HCT116 (cell line): ENCODE measurements around the gene NAT9. TPM values are rescaled to one million over a fixed set of nuclear protein-coding genes. Genes with fewer than 3 reads are reported as not detected.

Experiments used
- ATAC-seq: fragments of 200-7000 bp; cut with Tn5 transposase; 2 replicates; pipeline ENCODE4 v1.9.1; 2020; ENCODE audit warnings: mild to moderate bottlenecking, moderate library complexity
- BruUV-seq: library from RNA; stranded (reverse); fragments of 400-500 nt; replicated peaks from 2 replicates; lab custom pipeline; 2021; lab: Mats Ljungman, UMichigan
- CTCF ChIA-PET: fragments of 300-600 bp; sonication (Branson Sonifier 250); formaldehyde crosslinking; loops from one replicate; lab custom pipeline; 2021; ENCODE audit warnings: antibody characterized with exemption; lab: Charles Lee
- POLR2A ChIA-PET: fragments of 300-600, 350-600 bp; sonication (Branson Sonifier 250); formaldehyde crosslinking; loops from one replicate; lab custom pipeline; 2021; ENCODE audit warnings: antibody characterized with exemption; lab: Charles Lee
- RAD21 ChIA-PET, 2 experiments: fragments of 300-600 bp; sonication (Branson Sonifier 250); formaldehyde crosslinking; loops; one replicate each; lab custom pipeline; 2023; ENCODE audit warnings: low total read pairs in 2 of 2; ENCODE audit not compliant: uncharacterized antibody in 2 of 2, unreplicated experiment in 2 of 2, low non-redundant PET in 1 of 2; lab: Charles Lee
- DNase-seq: peaks from one replicate; pipeline ENCODE4 v3.0.0-alpha.2; 2010; ENCODE audit warnings: low read depth, low spot score
- H2AFZ ChIP-seq: fragments of 200-600 bp; shearing (Covaris generic), sonication (generic); 2 replicates; pipeline ENCODE4 v1.6.1; 2017; ENCODE audit warnings: low read depth, mixed run types, mixed read lengths, antibody characterized with exemption, low read length; ENCODE audit not compliant: poor library complexity, severe bottlenecking
- H3K27ac ChIP-seq: 2 replicates; pipeline ENCODE4 v1.5.1; 2012; ENCODE audit warnings: low read depth, low read length
- H3K27me3 ChIP-seq: fragments of 200-600 bp; sonication (generic); 2 replicates; pipeline ENCODE4 v1.6.1; 2016; ENCODE audit warnings: mixed run types, low read length, mixed read lengths; ENCODE audit not compliant: insufficient read depth
- H3K36me3 ChIP-seq, 2 experiments: fragments of 200-500 bp in 1 of 2; fragments of 200-600 bp in 1 of 2; sonication (Bioruptor generic) in 1 of 2; sonication (generic) in 1 of 2; 2 replicates each; pipeline versions ENCODE4 v1.5.1 to v1.6.1; 2014 to 2016; ENCODE audit warnings: low read length in 2 of 2, inconsistent platforms in 1 of 2, mixed read lengths in 1 of 2, mixed run types in 1 of 2; ENCODE audit not compliant: insufficient read depth in 2 of 2, control insufficient read depth in 1 of 2
- H3K4me1 ChIP-seq, 2 experiments: fragments of 200-600 bp in 1 of 2; sonication (generic) in 1 of 2; 2 replicates each; pipeline versions ENCODE4 v1.5.1 to v1.6.1; 2012 to 2017; ENCODE audit warnings: low read length in 2 of 2, inconsistent platforms in 1 of 2, mild to moderate bottlenecking in 1 of 2, mixed read lengths in 1 of 2, mixed run types in 1 of 2, moderate library complexity in 1 of 2; ENCODE audit not compliant: insufficient read depth in 2 of 2, control insufficient read depth in 1 of 2
- H3K4me2 ChIP-seq: fragments of 200-600 bp; sonication (generic); 2 replicates; pipeline ENCODE4 v1.6.1; 2017; ENCODE audit warnings: mixed run types, low read length, mixed read lengths
- H3K4me3 ChIP-seq, 2 experiments: fragments of 200-600 bp in 1 of 2; sonication (generic) in 1 of 2; replicated peaks in 1 of 2; 2 replicates each; pipeline ENCODE4 v1.5.1; 2011 to 2016; ENCODE audit warnings: low read length in 2 of 2, control low read depth in 1 of 2, low read depth in 1 of 2, mild to moderate bottlenecking in 1 of 2, mixed read lengths in 1 of 2, mixed run types in 1 of 2
- H3K79me2 ChIP-seq: fragments of 200-600 bp; sonication (generic); 2 replicates; pipeline ENCODE4 v1.6.1; 2017; ENCODE audit warnings: mild to moderate bottlenecking, mixed run types, low read length, moderate library complexity, mixed read lengths; ENCODE audit not compliant: insufficient read depth
- H3K9ac ChIP-seq: fragments of 200-600 bp; sonication (generic); 2 replicates; pipeline ENCODE4 v1.6.1; 2016; ENCODE audit warnings: low read length, mixed read lengths
- H3K9me2 ChIP-seq: fragments of 200-600 bp; sonication (generic), shearing (Covaris generic); 2 replicates; pipeline ENCODE4 v1.6.1; 2017; ENCODE audit warnings: mixed run types, mild to moderate bottlenecking, moderate library complexity; ENCODE audit not compliant: insufficient read depth
- H3K9me3 ChIP-seq, 2 experiments: fragments of 200-500 bp in 1 of 2; fragments of 200-600 bp in 1 of 2; sonication (Bioruptor generic) in 1 of 2; sonication (generic) in 1 of 2; 2 replicates each; pipeline ENCODE4 v1.6.1; 2014 to 2017; ENCODE audit warnings: low read length in 2 of 2, mixed read lengths in 2 of 2, inconsistent platforms in 1 of 2, low read depth in 1 of 2, mild to moderate bottlenecking in 1 of 2, mixed run types in 1 of 2, moderate library complexity in 1 of 2; ENCODE audit not compliant: control insufficient read depth in 1 of 2, insufficient read depth in 1 of 2
- H4K20me1 ChIP-seq: fragments of 200-600 bp; sonication (generic), shearing (Covaris generic); 2 replicates; pipeline ENCODE4 v1.6.1; 2017; ENCODE audit warnings: mixed run types, mild to moderate bottlenecking, moderate library complexity; ENCODE audit not compliant: insufficient read depth
- CBX3 ChIP-seq: IDR thresholded peaks from 2 replicates; pipeline ENCODE4 v1.6.1; 2012; ENCODE audit warnings: low read depth
- EGR1 ChIP-seq: IDR thresholded peaks from 2 replicates; pipeline ENCODE4 v1.6.1; 2012; ENCODE audit warnings: low read depth
- ELF1 ChIP-seq: IDR thresholded peaks from 2 replicates; pipeline ENCODE4 v1.6.1; 2012; ENCODE audit warnings: low read depth, borderline replicate concordance
- EZH2phosphoT487 ChIP-seq: fragments of 200-600 bp; IDR thresholded peaks from 2 replicates; pipeline ENCODE4 v1.6.1; 2018; ENCODE audit warnings: antibody characterized with exemption, borderline replicate concordance
- JUND ChIP-seq: IDR thresholded peaks from 2 replicates; pipeline ENCODE4 v1.6.1; 2012
- POLR2AphosphoS5 ChIP-seq: IDR thresholded peaks from 2 replicates; pipeline ENCODE4 v1.6.1; 2011; ENCODE audit warnings: mild to moderate bottlenecking, low read depth, low read length, moderate library complexity
- RAD21 ChIP-seq: IDR thresholded peaks from 2 replicates; pipeline ENCODE4 v1.6.1; 2012; ENCODE audit warnings: low read depth, mild to moderate bottlenecking
- SIN3A ChIP-seq: IDR thresholded peaks from 2 replicates; pipeline ENCODE4 v1.6.1; 2012; ENCODE audit warnings: low read depth
- SP1 ChIP-seq: IDR thresholded peaks from 2 replicates; pipeline ENCODE4 v1.6.1; 2012; ENCODE audit warnings: low read depth
- TCF7L2 ChIP-seq: IDR thresholded peaks from 2 replicates; pipeline ENCODE4 v1.7.0; 2011; ENCODE audit warnings: borderline replicate concordance, inconsistent platforms; ENCODE audit not compliant: insufficient read depth, insufficient read length; ENCODE audit errors: extremely low read depth
- YY1 ChIP-seq: IDR thresholded peaks from 2 replicates; pipeline ENCODE4 v1.6.1; 2011; ENCODE audit warnings: low read length, low read depth, moderate library complexity, mild to moderate bottlenecking; ENCODE audit not compliant: insufficient replicate concordance; ENCODE audit errors: extremely low read depth
- ZFX ChIP-seq: fragments of 450-650 bp; IDR thresholded peaks from 2 replicates; pipeline ENCODE4 v1.6.1; 2017
- intact Hi-C: fragments of 100-400 bp; cut with micrococcal nuclease; formaldehyde crosslinking; loops from 2 replicates; pipeline ENCODE4 v1.10.0; 2022
- total RNA-seq: library from RNA; stranded (reverse); gene quantifications from one replicate; pipeline ENCODE4 v1.2.1, GENCODE V29; 2021; ENCODE audit not compliant: unreplicated experiment
- TF ChIP-seq, protein P1 (sequence below): IDR thresholded peaks from 2 replicates; pipeline ENCODE4 v1.6.1; 2011; ENCODE audit warnings: mild to moderate bottlenecking, low read length, moderate library complexity; ENCODE audit not compliant: insufficient replicate concordance; ENCODE audit errors: extremely low read depth
- TF ChIP-seq, protein P2 (sequence below): IDR thresholded peaks from 2 replicates; pipeline ENCODE4 v1.6.1; 2012
- TF ChIP-seq, protein P3 (sequence below), 3 experiments: fragments of 200-600 bp in 1 of 3; sonication (generic) in 1 of 3; IDR thresholded peaks in 2 of 3; conservative IDR thresholded peaks in 1 of 3; 2 replicates each; pipeline ENCODE4 v1.5.1; 2012 to 2017; ENCODE audit warnings: low read depth in 2 of 3, low read length in 2 of 3, antibody characterized with exemption in 1 of 3, borderline replicate concordance in 1 of 3, control low read depth in 1 of 3, mild to moderate bottlenecking in 1 of 3, mixed read lengths in 1 of 3, mixed run types in 1 of 3, moderate library complexity in 1 of 3; ENCODE audit not compliant: insufficient read depth in 1 of 3

Gene NAT9
- total RNA-seq, 1 experiment from 2014 or later: 88.7 TPM

DNA sequence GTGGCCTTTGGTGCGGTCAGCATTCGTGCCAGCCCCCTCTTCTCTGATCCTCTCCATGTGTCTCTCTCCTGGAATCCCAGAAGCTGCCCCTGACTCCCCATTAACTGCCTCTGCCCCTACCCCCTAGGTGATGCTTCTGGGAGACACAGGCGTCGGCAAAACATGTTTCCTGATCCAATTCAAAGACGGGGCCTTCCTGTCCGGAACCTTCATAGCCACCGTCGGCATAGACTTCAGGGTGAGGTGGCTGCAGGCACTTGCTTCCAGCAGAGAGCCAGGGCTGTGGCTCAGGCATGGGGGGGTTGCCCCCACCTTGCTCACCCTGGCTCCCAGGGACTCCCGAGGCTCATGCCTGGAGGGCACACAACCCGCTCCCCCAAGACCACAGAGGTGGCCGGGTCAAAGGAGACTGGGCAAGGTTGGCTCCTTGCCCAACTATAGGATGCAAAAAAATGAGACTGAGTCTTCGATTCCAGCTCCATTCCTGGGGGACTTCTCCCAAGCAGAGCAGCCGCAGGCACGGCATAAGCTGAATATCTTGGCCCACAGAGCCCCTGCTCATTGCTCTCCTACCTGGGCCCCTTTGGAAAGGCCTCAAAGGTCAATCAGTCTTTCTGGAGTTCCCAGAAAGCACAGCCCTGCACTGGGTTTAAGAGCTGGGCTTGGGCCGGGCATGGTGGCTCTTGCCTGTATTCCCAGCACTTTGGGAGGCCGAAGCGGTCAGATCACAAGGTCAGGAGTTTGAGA is 35.3 kb downstream of the NAT9 start:
- ChIA-PET RAD21 (no interaction called here), POLR2A (no interaction called here), CTCF (interaction anchor here (1.2 to 2.8 kb wide), 2 partner anchors 83 to 175 kb away, joined by 3 to 13 read pairs; no protein-coding TSS in a partner anchor)
- Histone ChIP-seq H2AFZ (no peak overlapping the region), H3K4me2 (no peak overlapping the region), H3K27me3 (no peaks in the 10 kb centered on the region), H3K9me2 (no peaks in the 10 kb centered on the region), H3K4me1 (peaks cover 30 to 36% of the 10 kb centered on the region in 2 experiments), H3K27ac (no peak overlapping the region), H4K20me1 (no peaks in the 10 kb centered on the region), H3K9ac (no peak overlapping the region), H3K79me2 (no peaks in the 10 kb centered on the region), H3K9me3 (no peaks in the 10 kb centered on the region), H3K4me3 (no peak overlapping the region), H3K36me3 (no peaks in the 10 kb centered on the region)
- TF ChIP-seq RAD21 (no peak), ELF1 (no peak), TCF7L2 (no peak), SP1 (no peak), EZH2phosphoT487 (no peak), YY1 (no peak), ZFX (no peak), JUND (no peak), CBX3 (no peak), POLR2AphosphoS5 (no peak), EGR1 (no peak), SIN3A (no peak)
- TF ChIP-seq, protein P1, sequence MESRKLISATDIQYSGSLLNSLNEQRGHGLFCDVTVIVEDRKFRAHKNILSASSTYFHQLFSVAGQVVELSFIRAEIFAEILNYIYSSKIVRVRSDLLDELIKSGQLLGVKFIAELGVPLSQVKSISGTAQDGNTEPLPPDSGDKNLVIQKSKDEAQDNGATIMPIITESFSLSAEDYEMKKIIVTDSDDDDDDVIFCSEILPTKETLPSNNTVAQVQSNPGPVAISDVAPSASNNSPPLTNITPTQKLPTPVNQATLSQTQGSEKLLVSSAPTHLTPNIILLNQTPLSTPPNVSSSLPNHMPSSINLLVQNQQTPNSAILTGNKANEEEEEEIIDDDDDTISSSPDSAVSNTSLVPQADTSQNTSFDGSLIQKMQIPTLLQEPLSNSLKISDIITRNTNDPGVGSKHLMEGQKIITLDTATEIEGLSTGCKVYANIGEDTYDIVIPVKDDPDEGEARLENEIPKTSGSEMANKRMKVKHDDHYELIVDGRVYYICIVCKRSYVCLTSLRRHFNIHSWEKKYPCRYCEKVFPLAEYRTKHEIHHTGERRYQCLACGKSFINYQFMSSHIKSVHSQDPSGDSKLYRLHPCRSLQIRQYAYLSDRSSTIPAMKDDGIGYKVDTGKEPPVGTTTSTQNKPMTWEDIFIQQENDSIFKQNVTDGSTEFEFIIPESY: no peak
- TF ChIP-seq, protein P2, sequence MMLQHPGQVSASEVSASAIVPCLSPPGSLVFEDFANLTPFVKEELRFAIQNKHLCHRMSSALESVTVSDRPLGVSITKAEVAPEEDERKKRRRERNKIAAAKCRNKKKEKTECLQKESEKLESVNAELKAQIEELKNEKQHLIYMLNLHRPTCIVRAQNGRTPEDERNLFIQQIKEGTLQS: no peak
- TF ChIP-seq, protein P3, sequence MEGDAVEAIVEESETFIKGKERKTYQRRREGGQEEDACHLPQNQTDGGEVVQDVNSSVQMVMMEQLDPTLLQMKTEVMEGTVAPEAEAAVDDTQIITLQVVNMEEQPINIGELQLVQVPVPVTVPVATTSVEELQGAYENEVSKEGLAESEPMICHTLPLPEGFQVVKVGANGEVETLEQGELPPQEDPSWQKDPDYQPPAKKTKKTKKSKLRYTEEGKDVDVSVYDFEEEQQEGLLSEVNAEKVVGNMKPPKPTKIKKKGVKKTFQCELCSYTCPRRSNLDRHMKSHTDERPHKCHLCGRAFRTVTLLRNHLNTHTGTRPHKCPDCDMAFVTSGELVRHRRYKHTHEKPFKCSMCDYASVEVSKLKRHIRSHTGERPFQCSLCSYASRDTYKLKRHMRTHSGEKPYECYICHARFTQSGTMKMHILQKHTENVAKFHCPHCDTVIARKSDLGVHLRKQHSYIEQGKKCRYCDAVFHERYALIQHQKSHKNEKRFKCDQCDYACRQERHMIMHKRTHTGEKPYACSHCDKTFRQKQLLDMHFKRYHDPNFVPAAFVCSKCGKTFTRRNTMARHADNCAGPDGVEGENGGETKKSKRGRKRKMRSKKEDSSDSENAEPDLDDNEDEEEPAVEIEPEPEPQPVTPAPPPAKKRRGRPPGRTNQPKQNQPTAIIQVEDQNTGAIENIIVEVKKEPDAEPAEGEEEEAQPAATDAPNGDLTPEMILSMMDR (IDR thresholded peaks at IDR 0.05 in 2 of 3, conservative IDR thresholded peaks at IDR 0.05 in 1 of 3; ENCODE audit: borderline replicate concordance in 1 of 3, insufficient read depth in 1 of 3, low read depth in 2 of 3, low read length in 2 of 3): no peak
- ATAC-seq (no peak), DNase-seq (no peak)
- intact Hi-C loops: no loop called here
- BruUV-seq: no TSS peak
